SK-N-MC (cell line): ENCODE data around the gene C17orf50.

Experiments
- EZH2 ChIP-seq: fragments of 200-600 bp; sonication (generic); IDR thresholded peaks from one replicate; pipeline ENCODE4 v1.6.1; 2017; ENCODE audit warnings: antibody characterized with exemption
- POLR2AphosphoS5 ChIP-seq: IDR thresholded peaks from 2 replicates; pipeline ENCODE4 v1.6.1; 2012; ENCODE audit warnings: mild to moderate bottlenecking, low read depth, low read length, borderline replicate concordance

GRCh38 chr17:35773129-35773528, 12.4 kb downstream of the C17orf50 start:
- no peak for TF ChIP-seq EZH2
- no peak for TF ChIP-seq POLR2AphosphoS5
